ENCODE results near the gene C17orf114.

Gene C17orf114

GRCh38 chr17:4839221-4839620 is 37.1 kb upstream of the C17orf114 start (continued):
- TF ChIP-seq ZBTB49 (tag by site-specific recombination; IDR thresholded peaks at IDR 0.05; ENCODE audit: low read depth) = no peak

- Histone ChIP-seq H3K4me3 (ENCODE audit: low read depth, low read length) (no peak overlapping the region), H3K27ac (ENCODE audit: extremely low read depth, low read depth, low read length) (no peak overlapping the region), H3K9me3 (ENCODE audit: control insufficient read depth, insufficient read depth, low read depth, low read length) (no peaks in the 10 kb centered on the region), H3K36me3 (ENCODE audit: control insufficient read depth in 2 of 2, insufficient read depth in 1 of 2, low read length in 2 of 2) (peaks cover 0 to 5% of the 10 kb centered on the region in 2 experiments; a peak in 1 of 3 replicates), H3K4me1 (ENCODE audit: control insufficient read depth, insufficient read depth, low read length) (peaks cover 16% of the 10 kb centered on the region)
- TF ChIP-seq ZNF792 (tag by site-specific recombination; IDR thresholded peaks at IDR 0.05) (no peak), ZIC2 (tag by site-specific recombination; IDR thresholded peaks at IDR 0.05) (peak; percentile 85)
- POLR2A ChIA-PET = interaction anchor here (0.5 to 1.2 kb wide), 3 partner anchors 9 to 39 kb away, joined by 3 to 7 read pairs (median 3); no protein-coding TSS in a partner anchor
- CTCF ChIA-PET = interaction anchor here (0.6 to 2.1 kb wide), 4 partner anchors 43 to 217 kb away, joined by 3 to 9 read pairs (median 5); no protein-coding TSS in a partner anchor
Observed at GRCh38 chr17:4838309-4838785, 36.2 kb upstream of the C17orf114 start.

GRCh38 chr17:4837471-4838308 is 35.6 kb upstream of the C17orf114 start:
- Histone ChIP-seq H3K36me3 (ENCODE audit: control insufficient read depth in 2 of 2, insufficient read depth in 1 of 2, low read length in 2 of 2) (peaks cover 0 to 5% of the 10 kb centered on the region in 2 experiments; a peak in 1 of 3 replicates), H3K27ac (ENCODE audit: extremely low read depth, low read depth, low read length) (no peak overlapping the region), H3K4me1 (ENCODE audit: control insufficient read depth, insufficient read depth, low read length) (peaks cover 16% of the 10 kb centered on the region), H3K4me3 (ENCODE audit: low read depth, low read length) (no peak overlapping the region), H3K9me3 (ENCODE audit: control insufficient read depth, insufficient read depth, low read depth, low read length) (no peaks in the 10 kb centered on the region)
- ChIA-PET CTCF (interaction anchor here (0.5 to 1.9 kb wide), 6 partner anchors 38 to 218 kb away, joined by 3 to 9 read pairs (median 3); partner anchors contain the start of gene PSMB6), POLR2A (interaction anchor here (0.6 to 1.2 kb wide), 3 partner anchors 10 to 47 kb away, joined by 3 read pairs; no protein-coding TSS in a partner anchor)
- TF ChIP-seq PATZ1 (tag by site-specific recombination; IDR thresholded peaks at IDR 0.05) = no peak
- no peak for TF ChIP-seq ZNF596 (tag by site-specific recombination; IDR thresholded peaks at IDR 0.05)
- TF ChIP-seq ELK4 (IDR thresholded peaks at IDR 0.05; ENCODE audit: borderline replicate concordance, low read depth, low read length) = no peak
- no peak for TF ChIP-seq ZNF544 (tag by site-specific recombination; IDR thresholded peaks at IDR 0.05)
- no peak for TF ChIP-seq ZFP69B (tag by site-specific recombination; IDR thresholded peaks at IDR 0.05)
- TF ChIP-seq ZBTB17 (tag by site-specific recombination; IDR thresholded peaks at IDR 0.05) = peak; percentile 70
- TF ChIP-seq SCRT1 (tag by site-specific recombination; IDR thresholded peaks at IDR 0.05; ENCODE audit: borderline replicate concordance) = peak; percentile 63; the same call in 1 of the 2 replicates
- TF ChIP-seq ZNF830 (tag by site-specific recombination; IDR thresholded peaks at IDR 0.05; ENCODE audit: low read depth) = no peak
- no peak for TF ChIP-seq PRDM1 (tag by site-specific recombination; IDR thresholded peaks at IDR 0.05)
- TF ChIP-seq SCRT2 (tag by site-specific recombination; IDR thresholded peaks at IDR 0.05) = peak; percentile 90
- TF ChIP-seq ZBTB7A (tag by site-specific recombination; IDR thresholded peaks at IDR 0.05; ENCODE audit: low read depth) = no peak

Data from HEK293 (cell line).